HK-2 (cell line): ENCODE data around the gene XRCC4.

Experiments used
- DNase-seq: peaks from one replicate; pipeline ENCODE4 v3.0.0-alpha.2; 2018; ENCODE audit not compliant: unreplicated experiment

XRCC4 gene

DNA sequence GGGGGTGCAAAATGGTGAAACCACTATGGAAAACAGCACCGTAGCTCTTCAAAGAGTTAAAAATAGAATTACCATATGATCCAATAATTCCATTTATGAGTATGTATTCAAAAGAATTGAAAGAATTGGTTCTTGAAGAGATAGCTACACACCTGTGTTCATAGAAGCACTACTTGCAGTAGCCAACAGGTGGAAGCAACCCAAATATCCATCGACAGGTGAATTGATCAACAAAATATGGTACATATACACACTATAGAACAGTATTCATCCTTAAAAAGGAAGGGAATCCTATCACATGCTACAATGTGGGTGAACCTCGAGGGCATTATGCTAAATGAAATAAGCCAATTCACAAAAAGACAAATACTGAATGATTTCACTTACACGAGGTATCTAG, 308.5 kb downstream of the XRCC4 start:
- DNase-seq, result no peak

DNA sequence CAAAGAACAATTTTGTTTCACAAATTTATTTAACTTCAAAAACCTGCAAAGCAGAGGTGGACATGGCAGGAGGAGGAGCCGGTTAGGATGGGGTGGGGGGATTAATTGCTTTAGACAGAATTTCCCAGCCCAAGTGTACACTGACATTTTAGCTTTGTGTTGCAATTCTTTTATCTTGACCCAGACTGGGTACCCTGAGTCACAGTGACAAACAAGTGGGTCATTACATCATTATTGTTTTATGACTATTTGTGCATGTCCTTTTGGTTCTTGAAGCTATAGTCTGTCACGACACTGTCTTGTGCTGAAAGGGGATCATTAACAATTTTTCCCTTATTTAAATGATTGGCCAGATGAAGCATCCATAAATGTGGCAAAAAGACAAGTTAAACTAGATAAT, 309.7 kb downstream of the XRCC4 start:
- DNase-seq, result no peak

DNA sequence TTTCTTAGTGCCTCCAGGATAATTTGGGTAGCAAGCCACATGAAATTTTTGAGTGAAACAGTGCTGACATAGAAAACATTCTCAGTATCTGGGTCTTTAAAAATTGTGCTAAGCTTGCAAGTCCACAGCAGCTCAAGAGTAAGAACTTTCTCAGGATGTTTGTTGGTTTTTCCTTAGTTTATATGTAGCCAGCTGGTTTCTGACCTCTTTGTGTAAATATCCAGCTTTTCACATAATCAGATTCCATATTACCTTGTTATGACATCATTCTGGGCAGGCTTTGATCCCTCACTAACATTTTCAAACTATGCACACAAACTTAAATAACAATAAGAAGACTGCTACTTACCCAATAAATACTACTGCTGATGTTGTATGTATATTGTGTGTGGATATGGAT, 311.3 kb downstream of the XRCC4 start:
- DNase-seq, result no peak

DNA sequence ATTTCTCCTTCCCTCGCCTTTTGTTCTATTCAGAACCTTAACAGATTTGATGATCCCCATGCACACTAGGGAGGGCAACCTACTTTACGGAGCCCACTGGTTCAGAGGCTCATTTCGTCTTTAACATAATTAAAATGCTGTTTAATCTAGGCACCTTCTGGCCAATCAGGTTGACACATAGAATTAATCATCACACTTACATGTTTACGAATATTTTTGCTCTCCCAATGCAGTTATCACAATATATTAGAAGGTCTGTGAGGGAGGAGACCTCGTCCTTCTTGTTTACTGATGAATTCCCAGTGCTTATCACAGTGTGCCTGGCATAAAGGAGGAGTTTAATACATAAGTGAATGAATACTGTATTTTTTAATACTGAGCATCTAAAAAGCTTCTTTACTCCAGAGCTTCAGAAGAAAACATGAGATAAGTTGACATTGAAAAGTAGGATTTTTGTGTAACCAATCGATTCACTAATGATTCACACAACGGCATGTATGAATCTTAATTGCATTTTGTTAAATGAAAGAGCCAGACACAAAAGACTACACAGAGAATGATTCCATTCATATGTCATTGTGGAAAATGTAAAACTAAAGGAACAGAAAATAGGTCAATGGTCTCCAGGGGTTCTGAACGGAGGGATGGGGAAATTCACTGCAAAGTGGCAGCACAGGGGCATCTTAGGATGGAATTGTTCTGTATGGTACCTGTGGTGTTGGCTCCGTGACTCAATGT, 315.6 kb downstream of the XRCC4 start:
- DNase-seq, result no peak

DNA sequence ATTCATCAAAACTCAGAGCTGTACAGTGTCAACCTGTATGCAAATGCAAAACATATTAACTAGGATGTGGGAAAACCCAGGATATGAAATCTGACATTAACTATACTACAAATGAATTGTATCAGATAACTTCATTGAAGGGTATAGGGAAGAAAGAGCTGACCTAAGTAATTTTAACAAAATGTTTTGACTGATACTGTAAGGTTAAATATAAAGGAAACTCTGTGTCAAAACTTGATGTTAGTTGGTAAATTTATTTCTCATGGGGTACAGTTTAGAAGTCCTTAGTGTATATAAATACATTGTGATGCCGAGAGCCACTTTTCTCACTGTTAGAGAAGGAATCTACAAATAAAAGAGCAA, 316.1 kb downstream of the XRCC4 start:
- DNase-seq, result no peak

DNA sequence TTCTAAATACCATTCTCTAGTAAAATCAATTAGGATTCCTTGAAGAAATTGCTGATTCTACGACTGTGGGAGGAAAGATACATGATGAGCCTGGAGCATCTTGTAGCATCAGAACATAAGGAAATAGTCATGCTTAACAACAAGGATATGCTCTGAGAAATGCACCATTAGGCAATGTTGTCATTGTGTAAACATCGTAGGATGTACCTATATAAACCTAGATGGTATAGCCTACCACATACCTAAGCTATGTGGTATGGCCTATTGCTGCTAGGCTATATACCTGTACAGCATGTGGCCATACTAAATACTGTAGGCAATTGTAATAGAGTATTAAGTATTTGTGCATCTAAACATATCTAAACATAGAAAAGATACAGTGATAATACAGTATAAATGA, 316.8 kb downstream of the XRCC4 start:
- no peak for DNase-seq

DNA sequence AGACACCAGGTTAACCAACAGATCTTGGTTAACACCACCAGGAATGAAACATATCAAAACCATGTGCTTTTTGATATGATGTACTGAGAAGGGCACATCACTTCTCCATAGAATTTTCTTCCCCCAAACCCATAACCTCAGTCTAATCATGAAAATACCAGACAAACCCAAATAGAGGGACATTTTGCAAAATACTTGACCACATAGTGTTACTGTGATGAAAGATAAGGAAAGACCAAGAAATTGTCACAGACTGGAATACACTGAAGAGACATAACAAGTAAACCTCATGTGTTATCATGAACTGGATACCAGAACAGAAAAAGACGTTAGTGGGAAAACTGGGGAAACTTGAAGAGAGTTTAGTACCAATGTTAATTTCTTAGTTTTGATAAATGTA, 319.3 kb downstream of the XRCC4 start:
- DNase-seq, result no peak

DNA sequence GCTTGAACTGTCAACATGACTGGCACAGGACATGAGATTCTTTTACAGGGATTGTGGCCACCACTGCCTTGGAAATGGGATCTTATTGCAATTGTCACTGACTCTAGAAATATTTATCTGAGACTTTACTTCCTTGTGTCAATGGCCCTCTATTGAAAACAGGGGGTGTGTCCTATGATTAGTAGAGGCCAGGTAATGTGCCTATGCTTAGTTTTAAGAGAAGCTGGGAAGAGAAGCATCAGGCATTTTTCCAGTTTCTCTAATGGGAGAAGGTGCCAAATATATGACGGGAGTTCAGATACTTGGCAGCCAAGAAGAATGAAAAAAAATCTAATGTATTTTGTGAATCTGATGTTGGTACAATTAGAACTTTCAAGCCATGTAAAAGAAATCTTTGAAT, 320.3 kb downstream of the XRCC4 start:
- no peak for DNase-seq

DNA sequence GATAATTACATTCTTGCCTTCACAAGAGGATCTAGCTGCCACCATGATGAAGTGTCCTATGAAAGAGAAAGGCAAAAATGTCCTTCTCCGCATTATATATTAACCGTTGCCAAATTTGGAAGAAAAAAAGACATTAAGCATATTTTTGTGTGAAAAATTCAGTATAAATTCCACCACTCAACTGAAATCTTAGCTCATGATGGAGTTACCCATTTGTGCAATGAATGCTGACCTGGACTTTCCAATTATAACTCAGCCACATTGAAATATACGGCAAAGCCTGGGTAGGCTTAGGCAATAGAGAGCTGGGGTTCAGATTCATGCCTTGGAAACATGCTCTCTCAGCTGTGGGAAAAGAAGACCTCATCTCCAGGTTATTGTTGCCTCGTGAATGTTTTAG, 322.9 kb downstream of the XRCC4 start:
- no peak for DNase-seq

DNA sequence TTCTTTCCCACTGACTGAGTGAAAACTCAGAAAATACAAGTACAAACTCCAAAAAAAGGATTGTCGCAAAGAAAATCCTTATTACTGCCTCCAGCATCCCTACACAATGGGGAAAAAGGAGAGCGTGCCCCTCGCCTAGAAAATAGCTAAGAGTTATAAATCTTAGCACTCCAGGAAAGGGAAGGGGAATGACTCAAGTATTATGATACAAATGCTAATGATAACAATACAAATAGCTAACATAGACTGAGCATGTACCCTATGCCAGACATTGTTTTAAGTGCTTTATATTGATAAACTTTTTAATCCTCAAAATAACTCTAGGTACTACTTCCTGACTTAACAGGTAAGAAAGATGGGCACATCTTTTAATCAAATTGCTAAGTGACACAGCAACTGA, 323.4 kb downstream of the XRCC4 start:
- no peak for DNase-seq

DNA sequence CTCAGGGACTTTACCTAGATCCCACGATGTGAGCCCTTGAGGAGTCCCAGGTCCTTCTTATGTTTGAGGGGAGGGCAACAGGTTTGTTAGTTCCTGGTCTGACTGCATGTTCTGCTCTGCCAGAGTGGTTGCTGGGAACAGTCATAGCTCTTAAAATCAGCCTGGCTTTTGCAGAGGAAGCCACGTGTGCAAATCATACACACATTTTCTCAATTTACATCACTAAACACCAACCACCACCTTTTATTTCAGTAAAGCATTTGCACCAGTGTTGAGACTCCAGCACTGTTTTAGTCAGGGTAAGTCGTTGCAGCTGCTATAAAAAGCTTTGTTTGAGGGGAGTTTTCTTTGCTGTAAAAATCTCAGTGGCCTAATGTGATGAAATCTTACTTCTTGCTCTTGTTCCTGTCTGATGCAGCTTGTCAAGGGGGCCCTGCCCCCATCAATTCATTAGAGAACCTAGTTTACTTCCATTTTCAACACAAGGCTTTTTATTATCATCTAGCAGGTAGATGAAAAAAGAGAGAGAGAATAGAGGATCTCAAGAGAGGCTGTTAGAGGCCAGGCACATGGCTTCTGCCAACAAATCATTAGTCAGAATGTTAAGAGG, 323.9 kb downstream of the XRCC4 start:
- no peak for DNase-seq

DNA sequence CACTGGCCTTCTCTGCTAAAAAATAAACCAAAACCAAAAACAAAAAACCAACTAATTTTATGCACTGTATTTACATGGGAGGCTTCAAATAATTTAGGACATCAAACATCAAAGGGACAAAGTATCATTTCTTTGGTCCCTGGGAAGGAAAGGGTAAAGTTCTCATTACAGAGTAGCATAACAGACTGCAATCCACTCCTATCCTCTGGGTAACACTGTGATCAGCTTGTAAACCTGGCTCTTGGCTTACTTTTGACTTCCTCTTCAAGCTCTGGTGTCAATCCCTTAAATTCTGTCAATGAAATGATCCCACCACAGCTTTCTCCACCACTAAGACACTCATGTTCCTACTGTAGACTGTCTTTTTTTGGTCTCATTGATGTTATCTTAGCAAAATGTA, 324.4 kb downstream of the XRCC4 start:
- no peak for DNase-seq
